HepG2 (cell line): Measurements from ENCODE around the gene FGFR2. TPM values are rescaled to one million over a fixed set of nuclear protein-coding genes. Genes with fewer than 3 reads are reported as not detected.

Source experiments
- ATAC-seq: fragments of 200-7000 bp; cut with Tn5 transposase; 3 replicates; pipeline ENCODE4 v1.9.1; 2020; ENCODE audit warnings: mild to moderate bottlenecking, moderate library complexity
- BruUV-seq: library from RNA; stranded (reverse); fragments of 400-500 nt; replicated peaks from 2 replicates; lab custom pipeline; 2021; lab: Mats Ljungman, UMichigan
- CTCF ChIA-PET: fragments of 300-600 bp; formaldehyde crosslinking; extraction: SDS; loops from one replicate; lab custom pipeline; 2021; ENCODE audit warnings: low total read pairs, inconsistent platforms, low intra/inter-chr PET ratio; lab: Yijun Ruan, JAX
- POLR2A ChIA-PET: fragments of 350-600 bp; sonication (Branson Sonifier 250); formaldehyde crosslinking; loops from one replicate; lab custom pipeline; 2020; ENCODE audit warnings: antibody characterized with exemption, inconsistent platforms; lab: Yijun Ruan, JAX
- DNase-seq: peaks from one replicate; pipeline ENCODE4 v3.0.0-alpha.2; 2015; ENCODE audit warnings: low spot score
- FAIRE-seq: peaks from 3 replicates; lab custom pipeline; 2011; peaks lifted over from hg19 to GRCh38; lab: Jason Lieb, UNC
- H2AFZ ChIP-seq: one replicate; pipeline ENCODE4 v1.6.1; 2011; ENCODE audit warnings: low read length, inconsistent platforms
- H3K27ac ChIP-seq: fragments of 300-600 bp; 3 replicates; pipeline ENCODE4 v1.8.0; 2011; ENCODE audit warnings: mixed run types, mild to moderate bottlenecking, mixed read lengths, low read length, inconsistent platforms; ENCODE audit not compliant: insufficient read depth; ENCODE audit errors: extremely low read length
- H3K27me3 ChIP-seq, 2 experiments: fragments of 200-600 bp in 1 of 2; 2 replicates in 1 of 2; 3 replicates in 1 of 2; pipeline versions ENCODE4 v1.6.0 to v1.8.0; 2011; ENCODE audit warnings: low read length in 2 of 2, mild to moderate bottlenecking in 2 of 2, moderate library complexity in 2 of 2, inconsistent platforms in 1 of 2; ENCODE audit not compliant: insufficient read depth in 2 of 2, control insufficient read depth in 1 of 2
- H3K36me3 ChIP-seq, 2 experiments: fragments of 200-600 bp in 1 of 2; replicated peaks in 1 of 2; 2 replicates in 1 of 2; 3 replicates in 1 of 2; pipeline versions ENCODE4 v1.5.1 to v1.8.0; 2011; ENCODE audit warnings: low read length in 2 of 2, inconsistent platforms in 1 of 2; ENCODE audit not compliant: insufficient read depth in 2 of 2, control insufficient read depth in 1 of 2
- H3K4me1 ChIP-seq: 2 replicates; pipeline ENCODE4 v1.5.1; 2012; ENCODE audit warnings: low read length, inconsistent platforms; ENCODE audit not compliant: insufficient read depth
- H3K4me2 ChIP-seq: 2 replicates; pipeline ENCODE4 v1.6.0; 2011; ENCODE audit warnings: low read depth, low read length, inconsistent platforms
- H3K4me3 ChIP-seq, 3 experiments: fragments of 200-600 bp in 1 of 3; sonication (generic), shearing (Covaris generic) in 1 of 3; replicated peaks in 1 of 3; 2 replicates each; pipeline ENCODE4 v1.5.1; 2011 to 2016; ENCODE audit warnings: low read length in 3 of 3, inconsistent platforms in 2 of 3, low read depth in 2 of 3, mild to moderate bottlenecking in 2 of 3, control low read depth in 1 of 3, mixed read lengths in 1 of 3; ENCODE audit not compliant: insufficient read depth in 1 of 3
- H3K79me2 ChIP-seq: one replicate; pipeline ENCODE4 v1.6.1; 2011; ENCODE audit warnings: low read length, inconsistent platforms; ENCODE audit not compliant: insufficient read depth
- H3K9ac ChIP-seq: 2 replicates; pipeline ENCODE4 v1.6.0; 2011; ENCODE audit warnings: mild to moderate bottlenecking, low read depth, low read length, inconsistent platforms; ENCODE audit not compliant: insufficient read depth
- H3K9me3 ChIP-seq: 2 replicates; pipeline ENCODE4 v1.5.1; 2012; ENCODE audit warnings: mild to moderate bottlenecking, low read length
- H4K20me1 ChIP-seq: 2 replicates; pipeline ENCODE4 v1.6.0; 2011; ENCODE audit warnings: inconsistent platforms, mild to moderate bottlenecking, low read length, moderate library complexity; ENCODE audit not compliant: insufficient read depth
- ATAD3A ChIP-seq: sonication (generic); formaldehyde crosslinking; IDR thresholded peaks from 2 replicates; pipeline ENCODE4 v1.4.0; 2020; ENCODE audit warnings: missing genetic modification reagents
- CERS6 ChIP-seq: sonication (generic); formaldehyde crosslinking; IDR thresholded peaks from 2 replicates; pipeline ENCODE4 v1.5.0; 2020; ENCODE audit warnings: missing genetic modification reagents
- ELF1 ChIP-seq: sonication (generic); formaldehyde crosslinking; IDR thresholded peaks from 2 replicates; pipeline ENCODE4 v1.4.0; 2020; ENCODE audit warnings: missing genetic modification reagents
- HNRNPH1 ChIP-seq: fragments of 200-400 bp; formaldehyde crosslinking; optimal IDR thresholded peaks from 2 replicates; pipeline ENCODE3; 2017; ENCODE audit warnings: mild to moderate bottlenecking, low read depth, low read length
- JUNB ChIP-seq: sonication (generic); formaldehyde crosslinking; IDR thresholded peaks from 2 replicates; pipeline ENCODE4 v1.8.0; 2022; ENCODE audit warnings: missing genetic modification reagents, mild to moderate bottlenecking, borderline replicate concordance
- PRDM10 ChIP-seq: sonication (generic); formaldehyde crosslinking; IDR thresholded peaks from 2 replicates; pipeline ENCODE4 v1.4.0; 2020; ENCODE audit warnings: low read depth, missing genetic modification reagents
- SATB2 ChIP-seq: sonication (generic); formaldehyde crosslinking; IDR thresholded peaks from 2 replicates; pipeline ENCODE4 v1.5.0; 2020; ENCODE audit warnings: missing genetic modification reagents
- SMAD1 ChIP-seq: sonication (generic); formaldehyde crosslinking; IDR thresholded peaks from 2 replicates; pipeline ENCODE4 v1.4.0; 2020; ENCODE audit warnings: missing genetic modification reagents, low read depth, mild to moderate bottlenecking, borderline replicate concordance
- SRSF4 ChIP-seq: fragments of 200-400 bp; formaldehyde crosslinking; IDR thresholded peaks from one replicate; pipeline ENCODE4 v1.6.1; 2018; ENCODE audit warnings: mild to moderate bottlenecking, low read depth, low read length, moderate library complexity; ENCODE audit not compliant: poor library complexity, severe bottlenecking
- TEAD3 ChIP-seq: optimal IDR thresholded peaks from 2 replicates; pipeline ENCODE3; 2016; ENCODE audit warnings: borderline replicate concordance
- ZNF280D ChIP-seq: sonication (generic); formaldehyde crosslinking; IDR thresholded peaks from 2 replicates; pipeline ENCODE4 v1.5.1; 2020; ENCODE audit warnings: mild to moderate bottlenecking, missing genetic modification reagents
- ZNF383 ChIP-seq: sonication (generic); formaldehyde crosslinking; IDR thresholded peaks from 2 replicates; pipeline ENCODE4 v1.4.0; 2020; ENCODE audit warnings: missing genetic modification reagents, mild to moderate bottlenecking, borderline replicate concordance
- ZNF510 ChIP-seq: sonication (generic); formaldehyde crosslinking; IDR thresholded peaks from 2 replicates; pipeline ENCODE4 v1.4.0; 2020; ENCODE audit warnings: low read depth, mild to moderate bottlenecking, missing genetic modification reagents
- ZNF577 ChIP-seq: sonication (generic); formaldehyde crosslinking; IDR thresholded peaks from 2 replicates; pipeline ENCODE4 v1.4.0; 2020; ENCODE audit warnings: mild to moderate bottlenecking, low read depth, missing genetic modification reagents, borderline replicate concordance
- ZNF781 ChIP-seq: sonication (generic); formaldehyde crosslinking; IDR thresholded peaks from 2 replicates; pipeline ENCODE4 v1.5.1; 2020; ENCODE audit warnings: borderline replicate concordance, mild to moderate bottlenecking, missing genetic modification reagents; ENCODE audit errors: not compliant biosample characterization
- ZSCAN25 ChIP-seq: sonication (generic); formaldehyde crosslinking; IDR thresholded peaks from 2 replicates; pipeline ENCODE4 v1.8.0; 2022; ENCODE audit warnings: mild to moderate bottlenecking, missing genetic modification reagents
- WGBS: methylation state at CpG from one replicate; pipeline ENCODE4 v1.1.6; 2017; ENCODE audit warnings: low lambda C conversion rate; 5-methylcytosine and 5-hydroxymethylcytosine counted together
- in situ Hi-C: cut with HindIII; loops from 2 replicates; pipeline ENCODE4 v1.10.0; 2017; ENCODE audit warnings: low pct_unique_long_range_greater_than_20kb; ENCODE audit not compliant: extremely low pct_ligation_motif_present
- intact Hi-C: fragments of 100-400 bp; cut with micrococcal nuclease; formaldehyde crosslinking; loops from one replicate; pipeline ENCODE4 v1.10.0; 2022; ENCODE audit not compliant: unreplicated experiment
- polyA plus RNA-seq, 8 experiments: library from polyadenylated mRNA; depleted of rRNA in 3 of 8; stranded (reverse) in 7 of 8; unstranded in 1 of 8; fragments of >200 nt; fragmentation: Illumina TruSeq in 4 of 8; extraction: Trizol in 4 of 8; gene quantifications; 2 replicates each; pipeline versions ENCODE4 v1.2.1 to v1.2.3, GENCODE V29; 2011 to 2016; ENCODE audit warnings: low read depth in 4 of 8, missing spikeins in 1 of 8, mixed read lengths in 1 of 8; ENCODE audit not compliant: insufficient read depth in 1 of 8
- total RNA-seq, 5 experiments: library from RNA; depleted of rRNA; stranded (reverse); fragments of >200 nt; fragmentation: Illumina TruSeq; extraction: Trizol; gene quantifications; 2 replicates each; pipeline ENCODE4 v1.2.3, GENCODE V29; 2016; ENCODE audit warnings: low read depth in 1 of 5

The FGFR2 gene
- total and polyA plus RNA-seq, 2 of the 13 experiments (the other 11 are each of a cell fraction or from before 2014, with no cell fraction given), result 1.6 to 2.6 TPM

GRCh38 chr10:121589553-121589952 is 8.7 kb downstream of the FGFR2 start:
- intact Hi-C loops (no loop called here), in situ Hi-C loops (no loop called here)
- no peaks in the 10 kb centered on the region for H3K4me1 ChIP-seq
- no peaks in the 10 kb centered on the region for H3K36me3 ChIP-seq
- no peaks in the 10 kb centered on the region for H3K27me3 ChIP-seq
- no TSS peak for BruUV-seq
- no peaks in the 10 kb centered on the region for H3K9me3 ChIP-seq
- H4K20me1 ChIP-seq, result no peaks in the 10 kb centered on the region
- 84% methylated on average over 3 of the region's 3 CpGs for WGBS
- POLR2A ChIA-PET, result no interaction called here
- H3K4me3 ChIP-seq, result no peak overlapping the region
- DNase-seq (no peak), FAIRE-seq (no peak), ATAC-seq (no peak)
- H3K9ac ChIP-seq, result no peak overlapping the region
- H2AFZ ChIP-seq, result no peak overlapping the region
- CTCF ChIA-PET, result no interaction called here
- H3K79me2 ChIP-seq, result no peaks in the 10 kb centered on the region
- H3K27ac ChIP-seq, result no peak overlapping the region
- H3K4me2 ChIP-seq, result no peak overlapping the region
- no peak for TF ChIP-seq CERS6 (CRISPR knock-in tag)
- no peak for TF ChIP-seq ZNF280D (CRISPR knock-in tag)
- TF ChIP-seq ZSCAN25 (CRISPR knock-in tag), result no peak
- TF ChIP-seq SRSF4, result no peak
- TF ChIP-seq JUNB (CRISPR knock-in tag), result no peak
- no peak for TF ChIP-seq ZNF510
- TF ChIP-seq SMAD1, result no peak
- no peak for TF ChIP-seq ZNF577 (CRISPR knock-in tag)
- no peak for TF ChIP-seq SATB2 (CRISPR knock-in tag)
- no peak for TF ChIP-seq PRDM10 (CRISPR knock-in tag)
- TF ChIP-seq HNRNPH1, result no peak
- TF ChIP-seq ELF1 (CRISPR knock-in tag), result no peak
- no peak for TF ChIP-seq ZNF781 (CRISPR knock-in tag)
- no peak for TF ChIP-seq TEAD3 (CRISPR knock-in tag)
- no peak for TF ChIP-seq ZNF383 (CRISPR knock-in tag)
- no peak for TF ChIP-seq ATAD3A (CRISPR knock-in tag)
